ENCODE measurements around the gene TMEM107. TPM values are rescaled to one million over a fixed set of nuclear protein-coding genes. Genes with fewer than 3 reads are reported as not detected.
A peak's percentile ranks its signal among the peaks of the same experiment; 100 is the strongest.

TMEM107 gene
- total RNA-seq, 1 experiment from 2014 or later: 13.5 TPM

DNA sequence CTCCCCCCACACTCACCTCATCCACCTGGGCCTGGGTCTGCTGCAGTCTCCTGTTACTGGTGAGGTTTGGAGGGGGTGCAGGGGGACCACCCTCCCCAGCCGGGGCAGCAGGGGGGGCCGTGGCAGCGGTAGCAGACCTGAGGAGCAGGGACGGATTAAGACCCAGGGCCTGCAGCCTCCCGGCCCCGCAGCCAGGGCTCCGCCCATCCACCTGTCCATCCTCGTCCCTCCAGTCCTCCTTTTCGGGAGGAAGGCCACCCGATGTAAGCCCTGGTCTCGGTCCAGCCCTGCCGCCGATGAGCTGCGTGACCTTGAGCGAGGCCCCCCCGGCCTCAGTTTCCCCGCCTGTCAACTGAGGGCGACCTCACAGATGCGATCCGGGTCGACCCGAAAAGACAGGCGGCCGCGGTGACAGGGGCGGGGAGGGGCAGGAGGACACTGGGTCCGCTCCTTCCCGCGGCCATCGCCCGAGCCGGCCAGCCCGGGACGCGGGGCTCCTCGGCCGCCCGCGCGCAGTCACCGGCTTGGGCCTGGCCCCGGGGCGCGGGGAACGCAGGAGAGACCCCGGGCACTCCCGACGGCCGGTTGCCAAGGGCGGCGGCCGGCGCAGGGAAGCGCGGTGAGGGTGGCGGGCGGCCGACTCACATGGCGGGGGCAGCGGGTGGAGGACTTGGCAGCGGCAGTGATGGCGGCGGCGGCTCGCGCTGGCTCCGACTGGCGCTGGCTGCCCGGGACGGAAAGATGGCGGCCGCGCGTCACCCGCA lies 13.8 kb downstream of the TMEM107 start, which contains the start of gene VAMP2:
Gene VAMP2 (minus strand): TSS at position 716 of the 764 bp plus-strand sequence. CDS start 69 bp downstream, at position 647.
- Mint-ChIP-seq H3K4me1 (ENCODE audit: low read depth, unreplicated experiment) (no peaks in the 10 kb centered on the region), H3K4me3 (ENCODE audit: low read depth, unreplicated experiment) (peak within 1 kb of the TSS; percentile 76), H3K27ac (ENCODE audit: unreplicated experiment) (no peak within 1 kb of the TSS), H3K36me3 (ENCODE audit: insufficient read depth, unreplicated experiment) (peaks cover 40% of the 10 kb centered on the region), H3K27me3 (ENCODE audit: unreplicated experiment) (no peaks in the 10 kb centered on the region), H3K9me3 (ENCODE audit: low read depth, unreplicated experiment) (no peaks in the 10 kb centered on the region)
- intact Hi-C loops (cut with micrococcal nuclease; ENCODE audit: unreplicated experiment): no loop called here
- peak; percentile 73 for DNase-seq
- CTCF ChIA-PET: no interaction called here
- TF ChIP-seq, protein P1, sequence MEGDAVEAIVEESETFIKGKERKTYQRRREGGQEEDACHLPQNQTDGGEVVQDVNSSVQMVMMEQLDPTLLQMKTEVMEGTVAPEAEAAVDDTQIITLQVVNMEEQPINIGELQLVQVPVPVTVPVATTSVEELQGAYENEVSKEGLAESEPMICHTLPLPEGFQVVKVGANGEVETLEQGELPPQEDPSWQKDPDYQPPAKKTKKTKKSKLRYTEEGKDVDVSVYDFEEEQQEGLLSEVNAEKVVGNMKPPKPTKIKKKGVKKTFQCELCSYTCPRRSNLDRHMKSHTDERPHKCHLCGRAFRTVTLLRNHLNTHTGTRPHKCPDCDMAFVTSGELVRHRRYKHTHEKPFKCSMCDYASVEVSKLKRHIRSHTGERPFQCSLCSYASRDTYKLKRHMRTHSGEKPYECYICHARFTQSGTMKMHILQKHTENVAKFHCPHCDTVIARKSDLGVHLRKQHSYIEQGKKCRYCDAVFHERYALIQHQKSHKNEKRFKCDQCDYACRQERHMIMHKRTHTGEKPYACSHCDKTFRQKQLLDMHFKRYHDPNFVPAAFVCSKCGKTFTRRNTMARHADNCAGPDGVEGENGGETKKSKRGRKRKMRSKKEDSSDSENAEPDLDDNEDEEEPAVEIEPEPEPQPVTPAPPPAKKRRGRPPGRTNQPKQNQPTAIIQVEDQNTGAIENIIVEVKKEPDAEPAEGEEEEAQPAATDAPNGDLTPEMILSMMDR (IDR thresholded peaks at IDR 0.05; ENCODE audit: unreplicated experiment): no peak
- no TSS peak for BruUV-seq (replicated peaks)

DNA sequence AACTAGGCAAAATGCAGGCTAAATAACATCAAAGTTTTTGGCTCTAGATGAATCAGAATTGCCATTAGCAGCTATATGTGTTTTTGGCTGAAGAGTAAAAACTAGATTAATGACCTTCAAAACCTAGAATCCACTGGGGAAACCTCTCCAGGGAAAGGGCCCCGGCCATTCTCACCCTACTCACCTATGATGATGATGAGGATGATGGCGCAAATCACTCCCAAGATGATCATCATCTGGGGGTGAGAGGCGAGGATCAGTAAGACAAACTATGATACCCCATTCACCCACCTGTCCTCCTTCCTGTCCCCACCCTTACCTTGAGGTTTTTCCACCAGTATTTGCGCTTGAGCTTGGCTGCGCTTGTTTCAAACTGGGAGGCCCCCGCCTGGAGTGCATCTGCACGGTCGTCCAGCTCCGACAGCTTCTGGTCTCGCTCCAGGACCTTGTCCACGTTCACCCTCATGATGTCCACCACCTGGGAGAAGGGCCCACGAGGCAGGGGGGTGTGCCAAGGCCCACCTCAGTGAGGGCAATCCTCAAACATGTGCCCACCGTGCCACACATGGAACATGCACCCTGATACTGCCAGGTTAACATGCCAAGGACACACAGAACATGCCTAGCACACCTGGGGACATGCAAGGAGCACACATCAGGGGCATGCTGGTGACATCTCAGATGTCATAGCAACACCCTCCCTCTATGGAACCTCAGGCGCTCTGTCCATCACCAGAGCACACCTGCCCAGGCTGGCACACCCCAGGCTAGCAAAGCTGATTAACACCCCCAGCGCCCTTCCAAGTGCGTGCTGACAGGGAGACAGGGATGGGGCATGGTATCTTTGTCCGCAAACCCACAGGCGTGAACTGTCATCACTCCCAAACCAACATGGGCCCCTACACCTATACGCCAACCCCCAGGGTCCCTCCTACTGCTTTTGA lies 14.6 kb downstream of the TMEM107 start:
- Mint-ChIP-seq H3K4me1 (ENCODE audit: low read depth, unreplicated experiment) (no peaks in the 10 kb centered on the region), H3K9me3 (ENCODE audit: low read depth, unreplicated experiment) (no peaks in the 10 kb centered on the region)
- CTCF ChIA-PET: no interaction called here

DNA sequence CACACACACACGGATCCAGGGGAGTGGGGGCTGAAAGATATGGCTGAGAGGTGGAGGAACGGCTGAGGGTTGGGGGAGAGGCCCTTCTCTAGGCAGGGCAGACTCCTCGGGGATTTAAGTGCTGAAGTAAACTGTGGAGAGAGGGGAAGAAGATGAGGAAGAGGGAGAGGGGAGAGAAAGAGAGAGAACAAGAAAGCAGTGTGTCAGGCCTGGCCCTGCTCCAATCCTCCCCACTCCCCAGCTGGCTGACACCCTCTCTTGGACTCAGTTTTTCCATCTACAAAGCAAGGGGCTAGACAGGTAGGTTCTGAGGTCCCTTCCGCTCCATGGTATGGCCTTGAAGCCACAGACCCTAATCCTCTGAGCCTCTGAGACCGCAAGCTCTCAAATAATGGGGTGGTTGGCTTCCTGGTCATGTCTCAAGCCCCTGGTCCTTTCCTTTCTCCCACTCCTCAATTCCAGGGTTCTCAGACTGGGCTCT lies 15.4 kb downstream of the TMEM107 start:
- H3K36me3 Mint-ChIP-seq (ENCODE audit: insufficient read depth, unreplicated experiment): peaks cover 40% of the 10 kb centered on the region
- H3K4me3 Mint-ChIP-seq (ENCODE audit: low read depth, unreplicated experiment): peak overlapping the region; percentile 23
- TF ChIP-seq, protein P1 (IDR thresholded peaks at IDR 0.05; ENCODE audit: unreplicated experiment): no peak
- no peaks in the 10 kb centered on the region for H3K9me3 Mint-ChIP-seq (ENCODE audit: low read depth, unreplicated experiment)
- CTCF ChIA-PET: no interaction called here
- H3K27me3 Mint-ChIP-seq (ENCODE audit: unreplicated experiment): no peaks in the 10 kb centered on the region
- no peak overlapping the region for H3K27ac Mint-ChIP-seq (ENCODE audit: unreplicated experiment)
- no peaks in the 10 kb centered on the region for H3K4me1 Mint-ChIP-seq (ENCODE audit: low read depth, unreplicated experiment)
- no TSS peak for BruUV-seq (replicated peaks)
- no peak for DNase-seq
- intact Hi-C loops (cut with micrococcal nuclease; ENCODE audit: unreplicated experiment): no loop called here

More for the DNA sequence above, 14.6 kb downstream of the TMEM107 start:
- DNase-seq: no peak
- no TSS peak for BruUV-seq (replicated peaks)
- Mint-ChIP-seq H3K27ac (ENCODE audit: unreplicated experiment) (no peak overlapping the region), H3K27me3 (ENCODE audit: unreplicated experiment) (no peaks in the 10 kb centered on the region), H3K4me3 (ENCODE audit: low read depth, unreplicated experiment) (peak overlapping the region; percentile 76), H3K36me3 (ENCODE audit: insufficient read depth, unreplicated experiment) (peaks cover 40% of the 10 kb centered on the region)
- intact Hi-C loops (cut with micrococcal nuclease; ENCODE audit: unreplicated experiment): no loop called here
- TF ChIP-seq, protein P1 (IDR thresholded peaks at IDR 0.05; ENCODE audit: unreplicated experiment): no peak

DNA sequence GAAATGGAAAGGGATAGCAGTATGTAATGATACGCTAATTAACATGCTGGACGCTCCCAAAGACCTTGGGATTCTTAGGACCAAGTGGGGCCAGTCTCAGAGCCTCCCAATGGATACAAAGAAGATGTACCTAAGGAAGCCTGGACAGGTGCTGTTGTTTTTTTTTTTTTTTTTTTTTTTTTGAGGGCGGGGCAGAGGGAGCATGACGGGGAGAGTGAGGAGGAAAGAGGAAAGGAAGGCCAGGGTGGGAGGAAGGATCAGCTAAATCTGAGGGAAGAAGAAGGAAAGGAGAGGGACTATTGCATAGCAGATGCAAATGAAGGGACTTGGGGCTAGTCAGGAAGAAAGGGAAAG lies 16.0 kb downstream of the TMEM107 start:
- BruUV-seq (replicated peaks): no TSS peak
- no peak for DNase-seq
- peaks cover 40% of the 10 kb centered on the region for H3K36me3 Mint-ChIP-seq (ENCODE audit: insufficient read depth, unreplicated experiment)
- intact Hi-C loops (cut with micrococcal nuclease; ENCODE audit: unreplicated experiment): no loop called here
- CTCF ChIA-PET: no interaction called here
- no peak overlapping the region for H3K27ac Mint-ChIP-seq (ENCODE audit: unreplicated experiment)
- H3K9me3 Mint-ChIP-seq (ENCODE audit: low read depth, unreplicated experiment): no peaks in the 10 kb centered on the region
- peak overlapping the region; percentile 23 for H3K4me3 Mint-ChIP-seq (ENCODE audit: low read depth, unreplicated experiment)
- TF ChIP-seq, protein P1 (IDR thresholded peaks at IDR 0.05; ENCODE audit: unreplicated experiment): no peak
- H3K27me3 Mint-ChIP-seq (ENCODE audit: unreplicated experiment): no peaks in the 10 kb centered on the region
- no peaks in the 10 kb centered on the region for H3K4me1 Mint-ChIP-seq (ENCODE audit: low read depth, unreplicated experiment)

Data from Calu3 (cell line).